Thymus (tissue), 11 donors: ENCODE measurements around the gene ATG4D. TPM values are rescaled to one million over a fixed set of nuclear protein-coding genes. Genes with fewer than 3 reads are reported as not detected.

ENCODE experiments used
- DNase-seq, 9 donors: peaks; one replicate each; pipeline ENCODE4 v3.0.0-alpha.2; 2013; ENCODE audit warnings: low spot score in 9 of 9, low read depth in 6 of 9, missing footprints in 1 of 9
- H3K27ac ChIP-seq, 2 donors: one replicate each; pipeline ENCODE4 v1.5.1; 2013; ENCODE audit warnings: control low read depth in 1 of 2, low read depth in 1 of 2, low read length in 1 of 2, mild to moderate bottlenecking in 1 of 2, moderate library complexity in 1 of 2
- H3K27me3 ChIP-seq, 2 donors: one replicate each; pipeline ENCODE4 v1.5.1; 2013; ENCODE audit warnings: low read length in 1 of 2; ENCODE audit not compliant: control insufficient read depth in 2 of 2, insufficient read depth in 1 of 2
- H3K36me3 ChIP-seq, 2 donors: one replicate each; pipeline ENCODE4 v1.5.1; 2013; ENCODE audit warnings: low read length in 1 of 2, mild to moderate bottlenecking in 1 of 2, moderate library complexity in 1 of 2; ENCODE audit not compliant: control insufficient read depth in 2 of 2, insufficient read depth in 2 of 2
- H3K4me1 ChIP-seq, 2 donors: one replicate each; pipeline ENCODE4 v1.5.1; 2013; ENCODE audit warnings: low read length in 2 of 2; ENCODE audit not compliant: control insufficient read depth in 2 of 2, insufficient read depth in 2 of 2
- H3K4me3 ChIP-seq, 2 donors: one replicate each; pipeline ENCODE4 v1.5.1; 2013; ENCODE audit warnings: low read length in 2 of 2, control low read depth in 1 of 2, mild to moderate bottlenecking in 1 of 2
- H3K9me3 ChIP-seq, 2 donors: one replicate each; pipeline ENCODE4 v1.5.1; 2013; ENCODE audit warnings: low read length in 1 of 2, mild to moderate bottlenecking in 1 of 2; ENCODE audit not compliant: control insufficient read depth in 2 of 2, insufficient read depth in 1 of 2
- WGBS: extraction: QIAGEN DNeasy Blood & Tissue Kit; methylation state at CpG from one replicate; pipeline ENCODE4 v1.1.7; 2013; 5-methylcytosine and 5-hydroxymethylcytosine counted together
- polyA plus RNA-seq: library from polyadenylated mRNA; stranded (reverse); fragments of 200-250 nt; gene quantifications from one replicate; pipeline ENCODE4 v1.2.3, GENCODE V29; 2013
- total RNA-seq: library from RNA; stranded (reverse); fragments of 120-200 nt; gene quantifications from one replicate; pipeline ENCODE4 v1.2.4, GENCODE V29; 2013
- donor health status: healthy.

ATG4D gene
- total and polyA plus RNA-seq, 2 donors = 28.4 to 54.0 TPM

DNA sequence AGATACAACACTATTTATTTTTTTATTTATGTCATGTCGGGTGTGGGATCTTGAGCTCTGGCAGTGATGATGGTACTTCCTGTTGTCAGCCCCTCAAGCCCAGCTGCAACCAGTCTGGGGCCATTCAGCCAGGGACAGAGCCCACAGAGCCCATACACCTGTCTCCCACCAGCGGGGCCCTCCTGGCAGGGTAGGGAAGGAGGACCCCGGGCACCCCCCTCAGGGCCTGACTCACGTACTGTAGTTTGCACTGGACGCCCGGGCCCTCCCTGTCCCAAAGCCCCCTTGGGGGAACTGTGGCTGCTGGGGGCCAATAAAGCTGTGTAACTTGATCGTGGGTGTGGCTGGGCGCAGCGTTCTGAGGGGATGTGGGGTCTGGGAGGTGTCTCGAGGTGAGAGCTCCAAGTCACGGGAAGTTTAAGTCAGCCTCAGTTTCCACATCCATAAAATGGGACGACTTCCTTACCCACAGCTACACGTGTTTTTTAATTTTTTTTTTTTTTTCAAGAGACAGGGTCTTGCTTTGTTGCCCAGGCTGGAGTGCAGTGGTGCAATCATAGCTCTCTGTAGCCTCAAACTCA lies 9.5 kb downstream of the ATG4D start:
- WGBS = 27% methylated on average over 13 of the region's 13 CpGs
- Histone ChIP-seq H3K27ac (peak overlapping the region; percentile 81 to 99), H3K36me3 (peaks cover 84 to 94% of the 10 kb centered on the region in 2 donors), H3K9me3 (peaks cover 0 to 17% of the 10 kb centered on the region in 2 donors), H3K27me3 (no peaks in the 10 kb centered on the region), H3K4me1 (peaks cover 43 to 61% of the 10 kb centered on the region in 2 donors), H3K4me3 (peak overlapping the region in 1 of 2 donors; percentile 26)
- DNase-seq = peak in 4 of 9 donors; percentile 51 to 76 (median 54)

- H3K27me3 ChIP-seq = no peaks in the 10 kb centered on the region
- H3K4me3 ChIP-seq = peak overlapping the region; percentile 20 to 26
- H3K4me1 ChIP-seq = peaks cover 43 to 61% of the 10 kb centered on the region in 2 donors
- peak in 7 of 9 donors; percentile 72 to 95 (median 86) for DNase-seq
- 2% methylated on average over 12 of the region's 12 CpGs for WGBS
- peak overlapping the region; percentile 81 to 99 for H3K27ac ChIP-seq
- peaks cover 0 to 17% of the 10 kb centered on the region in 2 donors for H3K9me3 ChIP-seq
- peaks cover 84 to 93% of the 10 kb centered on the region in 2 donors for H3K36me3 ChIP-seq
Observed at GRCh38 chr19:10553943-10554381, 10.3 kb downstream of the ATG4D start.

GRCh38 chr19:10554760-10555609 lies 11.3 kb downstream of the ATG4D start:
- peak overlapping the region; percentile 81 to 99 for H3K27ac ChIP-seq
- peak in 3 of 9 donors; percentile 10 to 37 (median 24) for DNase-seq
- H3K9me3 ChIP-seq = peaks cover 0 to 17% of the 10 kb centered on the region in 2 donors
- peaks cover 84 to 95% of the 10 kb centered on the region in 2 donors for H3K36me3 ChIP-seq
- no peaks in the 10 kb centered on the region for H3K27me3 ChIP-seq
- WGBS = 90% methylated on average over 30 of the region's 30 CpGs
- H3K4me1 ChIP-seq = peaks cover 43 to 62% of the 10 kb centered on the region in 2 donors
- H3K4me3 ChIP-seq = peak overlapping the region; percentile 0 to 20

GRCh38 chr19:10555610-10555973 lies 11.9 kb downstream of the ATG4D start:
- peaks cover 43 to 59% of the 10 kb centered on the region in 2 donors for H3K4me1 ChIP-seq
- 83% methylated on average over 7 of the region's 7 CpGs for whole genome bisulfite sequencing
- H3K27ac ChIP-seq = peak overlapping the region; percentile 81 to 99

GRCh38 chr19:10557603-10558197 lies 14.0 kb downstream of the ATG4D start:
- WGBS = 97% methylated on average over 33 of the region's 33 CpGs
- peaks cover 84 to 97% of the 10 kb centered on the region in 2 donors for H3K36me3 ChIP-seq
- H3K27me3 ChIP-seq = no peaks in the 10 kb centered on the region
- peaks cover 0 to 6% of the 10 kb centered on the region in 2 donors for H3K9me3 ChIP-seq
- no peak overlapping the region for H3K27ac ChIP-seq
- H3K4me1 ChIP-seq = peaks cover 37 to 52% of the 10 kb centered on the region in 2 donors
- no peak for DNase-seq
- H3K4me3 ChIP-seq = no peak overlapping the region

More at GRCh38 chr19:10555610-10555973, 11.9 kb downstream of the ATG4D start:
- Histone ChIP-seq H3K36me3 (peaks cover 84 to 95% of the 10 kb centered on the region in 2 donors), H3K27me3 (no peaks in the 10 kb centered on the region), H3K4me3 (no peak overlapping the region), H3K9me3 (peaks cover 0 to 17% of the 10 kb centered on the region in 2 donors)
- DNase-seq = no peak

DNA sequence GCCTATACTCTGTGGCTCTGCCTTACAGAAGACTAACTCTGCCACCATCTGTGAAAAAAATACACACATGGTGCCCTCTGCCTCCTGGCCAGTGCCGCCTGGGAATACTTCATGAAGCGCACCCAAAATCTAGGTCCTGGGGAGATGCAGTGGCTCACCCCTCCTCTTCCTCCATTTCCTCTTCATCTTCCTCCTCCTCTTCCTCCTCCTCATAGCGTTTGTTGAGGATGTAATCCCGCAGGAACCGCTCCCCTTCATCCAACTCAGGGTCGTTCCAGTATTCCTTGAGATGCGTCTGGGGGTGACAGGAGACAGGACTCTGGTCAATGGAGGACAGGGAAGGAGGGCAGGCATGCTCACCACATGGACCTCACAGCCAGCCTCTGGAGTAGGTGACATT lies 16.4 kb downstream of the ATG4D start:
- Histone ChIP-seq H3K27ac (no peak overlapping the region), H3K9me3 (no peaks in the 10 kb centered on the region), H3K4me1 (peaks cover 22 to 47% of the 10 kb centered on the region in 2 donors), H3K36me3 (peaks cover 72 to 90% of the 10 kb centered on the region in 2 donors), H3K4me3 (no peak overlapping the region), H3K27me3 (no peaks in the 10 kb centered on the region)
- WGBS = 97% methylated on average over 7 of the region's 7 CpGs
- DNase-seq = no peak

DNA sequence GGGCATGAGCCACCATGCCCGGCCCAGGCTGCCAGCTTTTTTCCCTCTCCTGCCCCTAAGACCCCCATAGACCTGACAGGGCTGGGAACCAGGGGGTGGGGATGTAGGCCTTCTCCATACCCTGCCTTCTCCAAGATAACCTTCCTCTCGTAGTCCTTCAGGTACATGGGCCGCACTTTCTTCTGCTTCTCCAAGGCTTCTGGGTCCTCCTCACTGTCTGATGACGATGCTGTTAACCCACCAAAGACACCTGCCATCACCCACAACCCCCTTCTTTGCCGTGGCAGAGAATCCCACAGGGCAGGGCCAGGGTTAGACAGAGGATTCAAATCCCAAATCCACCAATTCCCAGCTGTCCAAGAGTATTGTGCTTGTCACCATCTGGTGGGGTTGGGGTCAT lies 18.9 kb downstream of the ATG4D start:
- peak overlapping the region in 1 of 2 donors; percentile 43 for H3K27ac ChIP-seq
- DNase-seq = no peak
- peaks cover 0 to 5% of the 10 kb centered on the region in 2 donors for H3K9me3 ChIP-seq
- WGBS = 77% methylated on average over 5 of the region's 5 CpGs
- peaks cover 23 to 46% of the 10 kb centered on the region in 2 donors for H3K4me1 ChIP-seq
- no peaks in the 10 kb centered on the region for H3K27me3 ChIP-seq
- H3K36me3 ChIP-seq = peaks cover 59 to 75% of the 10 kb centered on the region in 2 donors
- H3K4me3 ChIP-seq = no peak overlapping the region

GRCh38 chr19:10565028-10565566 lies 21.4 kb downstream of the ATG4D start:
- Histone ChIP-seq H3K27ac (peak overlapping the region; percentile 92 to 95), H3K4me1 (peaks cover 30 to 60% of the 10 kb centered on the region in 2 donors), H3K36me3 (peaks cover 34 to 51% of the 10 kb centered on the region in 2 donors), H3K4me3 (peak overlapping the region; percentile 90 to 93), H3K27me3 (no peaks in the 10 kb centered on the region), H3K9me3 (peaks cover 0 to 5% of the 10 kb centered on the region in 2 donors)
- peak in 3 of 9 donors; percentile 65 to 82 (median 66) for DNase-seq
- WGBS = 11% methylated on average over 10 of the region's 10 CpGs
